GM18519 (cell line): ENCODE measurements around the gene SPTBN1.

ENCODE experiments used
- ATAC-seq: cut with Tn5 transposase; IDR thresholded peaks from one replicate; pipeline ENCODE4 v1.9.1; 2021; ENCODE audit warnings: mild to moderate bottlenecking, moderate library complexity; ENCODE audit not compliant: unreplicated experiment, low FRiP score

SPTBN1 gene

GRCh38 chr2:54710216-54710615, 254.1 kb downstream of the SPTBN1 start:
- ATAC-seq: no peak

- ATAC-seq: no peak
Measured at GRCh38 chr2:54712516-54712915, 256.4 kb downstream of the SPTBN1 start.

DNA sequence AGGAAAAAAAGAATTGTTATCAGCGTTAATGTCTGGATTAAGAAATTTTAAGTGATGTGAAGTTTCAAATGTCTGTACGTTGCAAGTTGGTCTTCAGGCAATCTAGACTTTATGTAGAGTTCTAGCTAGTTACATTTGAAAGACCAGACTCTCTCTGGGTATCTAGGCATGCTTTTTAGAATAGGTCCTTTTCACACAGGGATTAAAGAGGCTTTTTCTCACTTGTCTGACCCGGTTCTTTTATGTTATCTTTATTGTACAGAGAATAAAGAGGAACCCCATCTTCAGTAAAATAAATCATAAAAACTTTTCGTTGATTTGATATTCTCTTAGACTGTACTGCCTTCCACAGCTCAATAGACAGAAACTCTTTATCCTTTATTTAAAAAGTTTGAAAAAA, 258.9 kb downstream of the SPTBN1 start:
- ATAC-seq: no peak

DNA sequence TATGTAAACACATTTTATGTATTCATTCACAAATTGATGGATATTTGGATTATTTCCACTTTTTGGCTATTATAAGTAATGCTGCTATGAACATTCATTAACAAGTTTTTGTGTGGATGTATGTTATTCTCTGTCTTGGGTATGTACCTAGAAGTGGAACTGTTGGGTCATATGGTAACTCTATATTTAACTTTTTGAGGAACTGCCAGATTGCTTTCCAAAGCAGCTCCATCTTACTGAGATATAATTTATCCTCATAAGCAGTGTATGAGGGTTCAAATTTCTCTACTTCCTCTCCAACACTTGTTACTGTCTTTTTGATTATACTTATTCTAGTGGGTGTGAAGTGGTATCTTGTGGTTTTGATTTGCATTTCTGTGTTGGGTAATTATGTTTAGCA, 260.2 kb downstream of the SPTBN1 start:
- no peak for ATAC-seq

DNA sequence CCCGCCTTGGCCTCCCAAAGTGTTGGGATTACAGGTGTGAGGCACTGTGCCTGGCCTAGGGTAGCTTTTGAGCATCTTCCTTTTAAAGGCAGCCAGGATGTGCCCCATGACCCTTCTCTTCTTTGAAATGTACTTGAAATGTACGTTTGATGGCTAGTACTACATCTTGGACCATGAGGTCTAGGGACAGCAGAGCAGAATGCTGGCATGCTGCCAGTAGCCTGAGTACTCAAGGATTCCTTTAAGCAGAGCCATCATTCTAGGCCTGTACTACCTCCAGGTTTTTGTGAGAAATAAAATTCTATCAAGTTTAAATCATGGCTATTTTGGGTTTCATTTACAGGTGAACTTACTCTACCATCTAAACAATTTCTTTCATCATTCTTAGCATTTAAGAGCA, 264.4 kb downstream of the SPTBN1 start:
- no peak for ATAC-seq
